Pancreas (tissue), 10 donors: Measurements from ENCODE around the gene DNAJC8. TPM values are rescaled to one million over a fixed set of nuclear protein-coding genes. Genes with fewer than 3 reads are reported as not detected.

Experiments used
- ATAC-seq, 4 donors: fragments of 200-7000 bp; cut with Tn5 transposase; one replicate each; pipeline versions ENCODE4 v1.8.0 to v1.9.1; 2020; ENCODE audit warnings: mild to moderate bottlenecking in 4 of 4, moderate library complexity in 4 of 4
- DNase-seq, 6 donors: peaks; one replicate each; pipeline ENCODE4 v3.0.0-alpha.2; 2020
- FAIRE-seq: peaks from 2 replicates; lab custom pipeline; 2012; peaks lifted over from hg19 to GRCh38; lab: Jason Lieb, UNC
- H3K27ac ChIP-seq, 4 donors: fragments of 200-600 bp; sonication (generic); 1 replicate in 3 of 4; 2 replicates in 1 of 4; pipeline versions ENCODE4 v1.5.0 to v1.8.0; 2020
- H3K27me3 ChIP-seq, 4 donors: fragments of 200-600 bp; one replicate each; pipeline ENCODE4 v1.8.0; 2021
- H3K36me3 ChIP-seq, 3 donors: fragments of 200-600 bp; sonication (generic) in 1 of 3; one replicate each; pipeline versions ENCODE4 v1.5.0 to v1.8.0; 2020 to 2021
- H3K4me1 ChIP-seq, 3 donors: fragments of 200-600 bp; one replicate each; pipeline ENCODE4 v1.8.0; 2021
- H3K4me3 ChIP-seq, 4 donors: fragments of 200-600 bp; sonication (generic) in 2 of 4; one replicate each; pipeline versions ENCODE4 v1.5.0 to v1.8.0; 2020 to 2021
- H3K9me3 ChIP-seq, 4 donors: fragments of 200-600 bp; one replicate each; pipeline ENCODE4 v1.8.0; 2021
- WGBS, 2 donors: extraction: QIAGEN DNeasy Blood & Tissue Kit; methylation state at CpG; one replicate each; pipeline ENCODE4 v1.1.7; 2013; 5-methylcytosine and 5-hydroxymethylcytosine counted together
- intact Hi-C, 3 donors: fragments of 100-400 bp; cut with DNase I; formaldehyde crosslinking; loops; one replicate each; pipeline versions ENCODE4 v1.11.1 to v1.14.2; 2022
- polyA plus RNA-seq, 2 donors: library from polyadenylated mRNA; stranded (reverse); fragments of 200-250 nt; gene quantifications; one replicate each; pipeline ENCODE4 v1.2.3, GENCODE V29; 2013
- total RNA-seq, 6 donors: library from RNA; stranded (reverse); fragmentation: NEBNext Ultra II Directional in 4 of 6; extraction: Animal tissue kit (Norgen Biotek cat#: 25700) in 4 of 6; gene quantifications; one replicate each; pipeline versions ENCODE4 v1.2.1 to v1.2.4, GENCODE V29; 2021 to 2023
- TF ChIP-seq, protein P1 (sequence below), 4 donors: fragments of 200-600 bp; sonication (generic) in 3 of 4; IDR thresholded peaks; one replicate each; pipeline versions ENCODE4 v1.5.0 to v1.8.0; 2021; ENCODE audit warnings: antibody characterized with exemption in 4 of 4
- donor health status: healthy with polysubstance abuse.
- donor health status: DM: no; HTN: no; CAD: no; lungs with moderate emphysema.
- donor health status: DM: no; HTN: no; CAD: no.
- donor health status: control.
- donor health status: control.
- donor health status: Bipolar disorder and iron deficiency.
- donor health status: DM: yes; HTN: yes; CAD: no.
- donor health status: DM: no; HTN: no; CAD: no.
- donor health status: DM: no; HTN: no; CAD: no.
- donor health status: DM: yes; HTN: yes; CAD: no.

The DNAJC8 gene
- total and polyA plus RNA-seq, 8 donors = 12.1 to 45.1 (median 20.6) TPM

DNA sequence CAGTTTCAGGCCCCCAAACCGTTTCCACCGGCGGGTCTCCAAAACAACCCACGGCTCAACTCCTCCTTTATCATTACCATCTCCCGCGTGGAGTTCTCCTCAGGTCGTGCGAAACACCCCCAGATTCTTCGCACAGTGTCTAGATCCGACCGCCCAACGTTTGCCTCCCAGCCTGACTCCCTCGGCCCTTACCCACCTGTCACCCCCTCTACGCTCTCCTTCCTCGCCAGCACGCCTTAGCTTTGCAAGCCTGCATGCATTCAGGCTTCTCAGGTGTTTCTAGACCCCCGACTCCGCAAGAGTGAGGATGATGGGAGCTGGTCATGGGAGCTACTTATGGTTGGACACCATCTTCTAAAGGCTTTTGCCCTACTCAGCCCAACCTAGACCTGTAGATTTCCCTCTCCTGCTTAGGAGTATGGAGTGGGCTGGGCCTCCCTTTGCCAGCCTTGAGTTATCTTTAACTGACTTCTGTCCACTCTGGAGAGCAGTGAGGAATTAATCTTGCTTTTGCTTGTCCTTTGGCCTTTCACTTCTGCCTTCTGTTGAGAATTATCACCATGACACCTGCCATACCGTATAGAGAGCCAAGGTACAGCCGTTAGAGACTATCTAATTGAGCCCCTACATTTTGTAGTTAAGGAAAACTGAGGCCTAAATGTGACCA, 4.0 kb upstream of the DNAJC8 start:
- TF ChIP-seq, protein P1, sequence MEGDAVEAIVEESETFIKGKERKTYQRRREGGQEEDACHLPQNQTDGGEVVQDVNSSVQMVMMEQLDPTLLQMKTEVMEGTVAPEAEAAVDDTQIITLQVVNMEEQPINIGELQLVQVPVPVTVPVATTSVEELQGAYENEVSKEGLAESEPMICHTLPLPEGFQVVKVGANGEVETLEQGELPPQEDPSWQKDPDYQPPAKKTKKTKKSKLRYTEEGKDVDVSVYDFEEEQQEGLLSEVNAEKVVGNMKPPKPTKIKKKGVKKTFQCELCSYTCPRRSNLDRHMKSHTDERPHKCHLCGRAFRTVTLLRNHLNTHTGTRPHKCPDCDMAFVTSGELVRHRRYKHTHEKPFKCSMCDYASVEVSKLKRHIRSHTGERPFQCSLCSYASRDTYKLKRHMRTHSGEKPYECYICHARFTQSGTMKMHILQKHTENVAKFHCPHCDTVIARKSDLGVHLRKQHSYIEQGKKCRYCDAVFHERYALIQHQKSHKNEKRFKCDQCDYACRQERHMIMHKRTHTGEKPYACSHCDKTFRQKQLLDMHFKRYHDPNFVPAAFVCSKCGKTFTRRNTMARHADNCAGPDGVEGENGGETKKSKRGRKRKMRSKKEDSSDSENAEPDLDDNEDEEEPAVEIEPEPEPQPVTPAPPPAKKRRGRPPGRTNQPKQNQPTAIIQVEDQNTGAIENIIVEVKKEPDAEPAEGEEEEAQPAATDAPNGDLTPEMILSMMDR (IDR thresholded peaks at IDR 0.05) = no peak
- Histone ChIP-seq H3K36me3 (no peaks in the 10 kb centered on the region), H3K4me1 (peaks cover 5 to 13% (median 5%) of the 10 kb centered on the region in 3 donors), H3K27me3 (no peaks in the 10 kb centered on the region), H3K4me3 (peak overlapping the region; percentile 49 to 97 (median 91)), H3K27ac (peak overlapping the region in 3 of 4 donors; percentile 82 to 90 (median 88)), H3K9me3 (no peaks in the 10 kb centered on the region)
- peak in 3 of 4 donors; percentile 1 to 6 (median 6) for ATAC-seq
- intact Hi-C loops = no loop called here
- FAIRE-seq = no peak
- DNase-seq = no peak
- WGBS, 2 donors = 3 to 4% methylated on average over 20 of the region's 20 CpGs

DNA sequence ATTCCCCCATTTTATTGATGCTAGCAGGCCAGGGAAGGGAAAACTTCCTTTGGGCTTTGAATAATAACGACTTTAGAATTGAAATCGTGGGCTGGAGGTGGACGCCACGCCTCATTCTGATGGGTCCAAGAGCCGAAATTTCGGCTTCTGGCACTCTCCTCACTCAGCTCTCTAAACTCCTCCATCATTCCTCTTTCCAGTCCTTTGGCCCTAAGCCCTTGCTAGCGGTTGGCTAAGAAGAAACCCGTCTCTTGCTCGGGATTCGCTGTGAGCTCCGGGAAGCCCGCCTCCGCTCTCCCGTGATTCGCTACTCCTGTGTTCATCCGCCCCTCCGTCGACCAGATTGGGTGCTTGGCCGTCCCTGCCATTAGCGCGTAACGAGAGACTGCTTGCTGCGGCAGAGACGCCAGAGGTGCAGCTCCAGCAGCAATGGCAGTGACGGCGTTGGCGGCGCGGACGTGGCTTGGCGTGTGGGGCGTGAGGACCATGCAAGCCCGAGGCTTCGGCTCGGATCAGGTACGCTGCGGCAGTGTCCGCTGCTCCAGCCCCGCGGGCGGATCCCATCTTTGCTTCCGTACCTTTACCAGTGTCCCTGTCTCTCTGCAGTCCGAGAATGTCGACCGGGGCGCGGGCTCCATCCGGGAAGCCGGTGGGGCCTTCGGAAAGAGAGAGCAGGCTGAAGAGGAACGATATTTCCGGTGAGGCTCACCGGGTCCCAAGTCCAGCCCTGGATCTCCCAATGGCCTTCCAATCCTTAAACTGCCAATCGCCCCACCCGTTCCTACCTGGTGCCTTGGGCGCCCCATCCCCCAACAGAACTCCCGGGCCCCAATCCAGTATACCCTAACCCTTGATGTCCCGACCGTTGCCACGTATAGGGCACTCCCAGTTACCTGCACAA, 3.2 kb upstream of the DNAJC8 start, which contains the start of gene ATP5IF1:
Gene ATP5IF1, plus strand, starts transcription at position 370 of the 901 bp plus-strand sequence. Its CDS starts 60 bp downstream, at position 430.
- H3K27me3 ChIP-seq = no peaks in the 10 kb centered on the region
- peak; percentile 65 for FAIRE-seq
- H3K4me3 ChIP-seq = peak within 1 kb of the TSS; percentile 49 to 97 (median 91)
- H3K9me3 ChIP-seq = no peaks in the 10 kb centered on the region
- intact Hi-C loops = no loop called here
- TF ChIP-seq, protein P1 (IDR thresholded peaks at IDR 0.05) = no peak
- DNase-seq = peak; percentile 91 to 98 (median 96)
- ATAC-seq = peak; percentile 93 to 97 (median 95)
- 0 to 1% methylated on average over 57 to 60 of the region's 60 CpGs for WGBS, 2 donors
- H3K27ac ChIP-seq = peak within 1 kb of the TSS; percentile 82 to 90 (median 86)
- peaks cover 5 to 15% (median 5%) of the 10 kb centered on the region in 3 donors for H3K4me1 ChIP-seq
- no peaks in the 10 kb centered on the region for H3K36me3 ChIP-seq

DNA sequence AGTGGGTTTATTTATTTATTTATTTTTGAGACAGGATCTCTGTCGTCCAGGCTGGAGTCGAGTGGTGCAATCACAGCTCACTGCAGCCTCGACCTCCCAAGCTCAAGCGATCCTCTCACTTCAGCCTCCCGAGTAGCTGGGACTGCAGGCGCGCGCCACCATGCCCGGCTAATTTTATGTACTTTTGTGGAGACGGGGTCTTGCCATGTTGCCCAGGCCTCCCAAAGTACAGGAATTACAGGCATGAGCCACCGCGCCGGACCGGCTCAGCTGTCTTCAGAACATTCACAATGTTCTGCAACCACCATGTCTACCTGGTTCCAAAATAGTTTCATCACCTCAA, 406 bp upstream of the DNAJC8 start:
- no peak for FAIRE-seq
- Histone ChIP-seq H3K27me3 (no peaks in the 10 kb centered on the region), H3K4me1 (peaks cover 5 to 15% (median 5%) of the 10 kb centered on the region in 3 donors), H3K9me3 (no peaks in the 10 kb centered on the region), H3K36me3 (peaks cover 0 to 6% (median 0%) of the 10 kb centered on the region in 3 donors), H3K4me3 (peak overlapping the region in 3 of 4 donors; percentile 83 to 91 (median 85)), H3K27ac (peak overlapping the region in 2 of 4 donors; percentile 52 to 62)
- DNase-seq = peak in 1 of 6 donors; percentile 31
- WGBS, 2 donors = 54 to 56% methylated on average over 14 of the region's 14 CpGs
- no peak for ATAC-seq
- intact Hi-C loops = no loop called here
- TF ChIP-seq, protein P1 (IDR thresholded peaks at IDR 0.05) = no peak

DNA sequence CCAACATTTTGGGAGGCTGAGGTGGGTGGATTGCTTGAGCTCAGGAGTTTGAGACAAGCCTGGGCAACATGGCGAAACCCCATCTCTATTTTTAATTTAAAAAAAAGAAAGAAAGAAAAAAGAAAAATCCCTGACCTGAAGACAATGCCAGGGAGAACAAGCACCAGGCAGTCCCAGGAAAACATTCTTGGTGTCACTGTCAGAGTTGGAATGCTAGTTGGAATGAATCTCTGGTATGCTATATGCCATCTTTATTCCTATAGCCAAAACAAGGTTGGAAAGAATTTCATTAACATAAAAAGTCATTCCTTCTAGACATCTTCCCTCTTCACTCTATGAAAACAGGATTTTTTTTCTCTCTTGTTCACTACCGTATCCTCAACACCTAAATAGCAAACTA, 2.8 kb downstream of the DNAJC8 start:
- peaks cover 0 to 37% (median 8%) of the 10 kb centered on the region in 3 donors for H3K36me3 ChIP-seq
- no peak for FAIRE-seq
- TF ChIP-seq, protein P1 (IDR thresholded peaks at IDR 0.05) = no peak

More for the DNA sequence above, 2.8 kb downstream of the DNAJC8 start:
- ATAC-seq = no peak
- DNase-seq = no peak
- intact Hi-C loops = no loop called here
- 77 to 83% methylated on average over 2 of the region's 2 CpGs for WGBS, 2 donors
- Histone ChIP-seq H3K4me3 (no peak overlapping the region), H3K9me3 (no peaks in the 10 kb centered on the region), H3K27ac (no peak overlapping the region), H3K27me3 (no peaks in the 10 kb centered on the region), H3K4me1 (peaks cover 0 to 10% (median 0%) of the 10 kb centered on the region in 3 donors)
